ENCODE data around the gene TADA2B.

The TADA2B gene

DNA sequence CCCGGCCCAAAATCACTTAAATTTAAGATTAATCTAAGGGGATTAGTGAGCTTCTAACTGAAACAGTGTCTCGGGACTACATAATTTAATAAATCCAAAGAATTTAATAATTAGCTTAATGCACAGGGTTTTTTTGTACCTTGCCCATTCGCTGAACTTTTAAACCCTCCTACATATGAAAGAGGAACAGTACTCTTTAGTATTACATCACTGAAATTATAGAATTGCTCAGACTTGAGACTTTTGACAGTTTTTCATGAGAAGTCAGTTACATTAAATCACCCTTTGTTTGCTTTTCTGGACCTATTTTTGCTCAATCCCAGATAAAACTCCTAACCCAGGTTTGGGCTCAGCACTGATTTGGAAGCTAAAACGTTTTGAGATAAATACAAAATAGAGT lies 2.4 kb upstream of the TADA2B start:
- DNase-seq = no peak

GRCh38 chr4:7041246-7041645 lies 1.9 kb upstream of the TADA2B start:
- DNase-seq = no peak

DNA sequence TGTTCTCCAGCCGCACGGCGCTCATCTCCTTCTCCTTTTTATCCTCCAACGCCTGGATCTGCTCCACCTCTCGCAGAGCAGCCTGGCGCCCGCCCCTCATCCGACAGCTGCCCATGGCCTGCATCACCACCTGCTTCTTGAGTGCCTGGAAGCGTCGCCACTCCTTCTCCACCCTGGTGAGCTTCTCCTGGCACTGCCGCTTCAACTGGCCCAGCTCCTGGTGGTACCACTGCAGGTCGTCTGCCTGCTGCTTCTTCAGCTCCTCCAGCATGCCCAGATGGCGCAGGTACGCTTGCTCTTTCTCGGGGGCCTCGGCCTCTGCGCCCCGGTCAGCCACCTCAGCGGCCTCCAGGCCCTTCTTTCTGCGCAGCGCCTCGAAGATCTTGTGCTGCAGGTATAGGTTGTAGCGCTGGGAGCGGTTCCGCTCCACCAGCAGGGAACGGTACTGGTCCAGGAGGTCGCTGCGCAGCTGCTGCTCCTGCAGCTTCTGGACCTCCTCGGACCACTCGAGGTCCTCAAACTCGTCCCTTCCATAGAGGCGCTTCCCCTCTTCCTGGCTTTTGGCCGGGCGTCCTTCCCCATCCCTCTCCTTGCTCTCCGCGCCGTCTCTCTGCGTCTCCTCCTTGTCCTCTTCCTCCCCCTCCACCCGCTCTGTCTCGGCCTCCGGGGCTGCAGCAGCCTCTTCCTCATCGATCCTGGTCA lies 1.2 kb upstream of the TADA2B start:
- DNase-seq = peak in 8 of 51 donors; percentile 10 to 63 (median 42)

- peak; percentile 64 to 98 (median 95) for DNase-seq
Observed at GRCh38 chr4:7042503-7043283, 479 bp upstream of the TADA2B start.

- DNase-seq = peak in 2 of 51 donors; percentile 11 to 20
Observed at GRCh38 chr4:7044137-7044930, 1.2 kb downstream of the TADA2B start.

DNA sequence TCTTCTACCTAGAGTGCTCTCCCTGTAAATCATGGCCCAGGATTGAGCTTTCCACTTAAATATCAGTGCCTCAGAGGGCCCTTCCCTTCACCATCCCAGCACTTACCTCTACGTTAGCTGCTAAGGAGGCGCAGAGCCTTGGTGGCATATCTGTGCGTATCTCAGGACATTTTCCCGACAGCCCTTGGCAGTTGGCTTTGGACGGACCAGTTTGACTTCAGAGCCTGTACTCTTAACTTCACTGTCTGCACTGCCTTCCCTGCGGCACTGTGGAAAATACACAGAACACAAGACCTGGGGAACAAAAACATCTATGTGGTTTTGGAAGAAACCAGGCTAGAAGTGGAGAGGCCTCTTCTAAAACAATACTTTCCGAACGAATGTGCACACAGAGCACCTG lies 2.4 kb downstream of the TADA2B start:
- no peak for DNase-seq

DNA sequence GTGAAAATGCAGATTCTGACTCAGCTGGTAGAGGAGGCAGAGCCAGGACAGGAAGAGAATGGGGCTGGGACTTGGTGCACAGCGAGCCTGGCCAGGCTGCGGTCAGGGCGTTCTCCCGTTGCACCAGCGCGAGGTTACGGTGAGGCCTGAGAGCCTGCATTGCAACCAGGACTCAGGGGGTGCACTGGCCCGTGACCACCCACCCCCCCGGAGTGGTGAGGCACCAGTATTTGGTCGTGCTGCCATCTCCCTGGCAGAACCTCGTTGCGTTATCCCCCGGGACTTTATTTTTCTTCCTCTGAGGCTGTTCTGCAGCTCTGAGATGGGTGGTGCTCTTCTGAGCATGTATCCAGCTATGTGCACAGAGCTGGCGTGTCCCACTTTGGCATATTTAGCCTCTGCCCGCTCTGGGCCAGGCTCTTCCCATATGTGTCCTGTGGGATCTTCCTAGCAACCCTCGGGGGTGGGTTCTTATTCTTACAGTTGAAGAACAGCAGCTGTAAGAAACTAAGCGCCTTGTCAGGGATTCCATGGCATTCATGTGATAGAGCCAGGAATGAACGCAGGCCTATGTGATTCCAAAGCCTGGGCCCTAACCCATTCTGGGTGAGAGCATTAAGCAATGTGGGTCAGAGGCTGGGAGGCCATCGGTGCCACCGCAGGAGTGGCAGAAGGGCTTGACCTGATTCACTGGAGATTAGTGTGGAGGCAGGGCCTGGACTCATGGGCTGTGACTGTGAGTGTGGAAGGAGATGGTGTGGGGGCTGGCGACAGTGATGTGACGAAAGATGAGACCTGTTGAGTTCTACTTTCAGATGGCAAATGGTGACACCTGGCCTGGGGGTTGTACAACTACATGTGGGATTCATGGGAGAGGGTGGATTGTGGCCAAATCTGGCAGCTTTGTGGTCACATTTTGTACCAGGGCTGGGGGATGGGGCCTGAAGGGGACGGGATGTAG lies 3.1 kb downstream of the TADA2B start:
- no peak for DNase-seq

GRCh38 chr4:7046971-7047370 lies 3.8 kb downstream of the TADA2B start:
- no peak for DNase-seq

- DNase-seq = peak in 1 of 51 donors; percentile 28
Observed at GRCh38 chr4:7048642-7049041, 5.5 kb downstream of the TADA2B start.

DNA sequence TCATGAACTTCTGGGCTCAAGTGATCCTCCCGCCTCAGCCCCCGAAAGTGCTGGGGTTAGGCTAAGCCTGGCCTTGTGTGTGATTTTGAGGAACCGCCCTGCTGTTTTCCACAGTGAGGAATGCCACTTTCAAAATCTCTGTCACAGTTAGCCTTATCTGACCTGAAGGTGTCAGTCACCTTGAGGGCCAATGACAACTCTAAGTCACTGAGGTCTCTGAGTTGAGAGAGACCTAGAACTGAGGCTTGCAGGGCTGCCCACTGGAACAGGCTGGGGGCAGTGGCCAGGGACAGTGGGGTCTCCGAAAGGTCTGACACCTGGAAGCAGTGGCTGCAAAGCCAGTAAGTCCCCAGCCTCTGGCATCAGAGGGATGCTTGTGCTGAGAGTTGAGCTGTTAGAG lies 6.1 kb downstream of the TADA2B start:
- no peak for DNase-seq

GRCh38 chr4:7049739-7050138 lies 6.6 kb downstream of the TADA2B start:
- DNase-seq = no peak

GRCh38 chr4:7050481-7051143 lies 7.4 kb downstream of the TADA2B start:
- no peak for DNase-seq

- no peak for DNase-seq
Observed at GRCh38 chr4:7051144-7051495, 7.9 kb downstream of the TADA2B start.

DNA sequence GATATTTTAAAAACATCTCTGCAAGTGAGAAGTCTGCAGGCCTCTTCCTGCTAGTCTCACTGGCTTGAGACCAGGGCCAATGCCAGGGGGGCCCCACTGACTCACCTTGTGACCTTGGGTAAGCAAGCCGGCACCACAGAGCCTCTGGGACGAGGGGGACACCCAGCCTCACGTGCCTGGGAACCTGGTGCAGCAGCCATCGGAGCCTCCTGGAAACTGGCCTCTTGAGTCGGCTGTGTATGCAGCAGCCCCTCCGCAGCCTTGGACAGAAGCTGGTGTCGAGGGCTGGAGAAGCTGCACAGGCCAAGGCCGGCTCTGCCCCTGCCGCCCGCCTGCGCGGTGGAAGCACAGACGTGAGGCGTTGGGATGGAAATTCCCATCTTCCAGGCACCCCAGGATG lies 8.7 kb downstream of the TADA2B start:
- no peak for DNase-seq

DNA sequence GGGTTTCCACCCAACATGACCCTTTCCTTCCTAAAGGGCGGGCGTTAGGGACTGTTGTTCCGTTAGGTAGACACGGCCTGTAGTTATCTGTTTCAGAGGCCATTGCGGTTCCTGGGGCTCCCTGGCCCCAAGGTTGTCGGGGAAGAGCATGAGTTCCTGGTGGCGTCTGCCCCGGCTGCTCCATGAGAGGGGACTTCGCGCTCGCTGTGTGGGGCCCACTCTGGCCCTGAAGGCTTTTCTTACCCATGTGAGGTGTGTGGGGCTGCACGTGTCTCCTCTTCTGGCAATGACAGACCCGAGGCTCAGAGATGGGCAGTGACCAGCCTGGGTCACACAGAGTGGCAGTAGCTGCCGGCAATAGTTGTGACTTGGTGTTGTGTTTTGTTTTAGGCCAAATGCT lies 9.1 kb downstream of the TADA2B start:
- DNase-seq = no peak

GRCh38 chr4:7052923-7053715 lies 9.9 kb downstream of the TADA2B start:
- peak in 20 of 51 donors; percentile 15 to 55 (median 36) for DNase-seq

GRCh38 chr4:7054106-7054880 lies 11.1 kb downstream of the TADA2B start:
- no peak for DNase-seq

- DNase-seq = no peak
Observed at GRCh38 chr4:7055111-7055989, 12.2 kb downstream of the TADA2B start.
